ENCODE measurements around the gene ELMOD3.

GRCh38 chr2:85388878-85389538, 34.4 kb downstream of the ELMOD3 start:
- no peak for TF ChIP-seq RAD21 (conservative IDR thresholded peaks at IDR 0.05 in 1 of 2, IDR thresholded peaks at IDR 0.05 in 1 of 2)
- no peak for TF ChIP-seq HES2 (IDR thresholded peaks at IDR 0.05)
- TF ChIP-seq CTCF (IDR thresholded peaks at IDR 0.05) = no peak
- TF ChIP-seq EP300 (IDR thresholded peaks at IDR 0.05) = no peak
- TF ChIP-seq GATA3 (IDR thresholded peaks at IDR 0.05; ENCODE audit: borderline replicate concordance) = no peak
- no peak for TF ChIP-seq POLR2AphosphoS2 (conservative IDR thresholded peaks at IDR 0.05; ENCODE audit: low read length)

All from A549 (cell line).